GM20431 (cell line): ENCODE data around the gene POU2AF3.
"Not testable (repeated sequence)": the region's sequence is repeated elsewhere in the genome, so short reads cannot be mapped to it uniquely, and the experiment has no call there.

Experiments
- in situ Hi-C: fragments of 300-500 bp; cut with MseI, MboI; formaldehyde crosslinking; loops from one replicate; pipeline ENCODE4 v1.15.0; 2020; ENCODE audit warnings: low sequenced_read_pairs; ENCODE audit not compliant: unreplicated experiment

The POU2AF3 gene

GRCh38 chr11:111298413-111299100 is at the start of gene POU2AF3:
Gene POU2AF3 (plus strand): TSS chr11:111298546. CDS start chr11:111298582, 36 bp downstream.
- in situ Hi-C loops: no loop called here

- in situ Hi-C loops: no loop called here
These were observed 47.4 kb upstream of the POU2AF3 start for GRCh38 chr11:111250936-111251335.

GRCh38 chr11:111253131-111253530 is 45.2 kb upstream of the POU2AF3 start:
- in situ Hi-C loops: no loop called here

GRCh38 chr11:111253630-111254029 is 44.7 kb upstream of the POU2AF3 start:
- in situ Hi-C loops: no loop called here

GRCh38 chr11:111258046-111258445 is 40.3 kb upstream of the POU2AF3 start:
- in situ Hi-C loops: no loop called here

- in situ Hi-C loops: no loop called here
These were observed 38.5 kb upstream of the POU2AF3 start for GRCh38 chr11:111259896-111260295.

GRCh38 chr11:111260811-111261210 is 37.5 kb upstream of the POU2AF3 start:
- in situ Hi-C loops: no loop called here

- in situ Hi-C loops: no loop called here
These were observed 33.7 kb upstream of the POU2AF3 start for GRCh38 chr11:111264646-111265045.

- in situ Hi-C loops: no loop called here
These were observed 32.9 kb upstream of the POU2AF3 start for GRCh38 chr11:111265421-111265820.

- in situ Hi-C loops: not testable (repeated sequence)
These were observed 30.0 kb upstream of the POU2AF3 start for GRCh38 chr11:111268303-111268702.

GRCh38 chr11:111269146-111269868 is 29.0 kb upstream of the POU2AF3 start:
- in situ Hi-C loops: no loop called here

- in situ Hi-C loops: no loop called here
These were observed 25.9 kb upstream of the POU2AF3 start for GRCh38 chr11:111272420-111272819.

GRCh38 chr11:111282562-111283075 is 15.7 kb upstream of the POU2AF3 start:
- in situ Hi-C loops: loop anchor here (10.0 kb wide), 1 partner anchor 172 kb away; no protein-coding TSS in a partner anchor

- in situ Hi-C loops: loop anchor here (10.0 kb wide), 1 partner anchor 171 kb away; no protein-coding TSS in a partner anchor
These were observed 14.3 kb upstream of the POU2AF3 start for GRCh38 chr11:111283945-111284481.

GRCh38 chr11:111285189-111286091 is 12.9 kb upstream of the POU2AF3 start:
- in situ Hi-C loops: loop anchor here (10.0 kb wide), 1 partner anchor 169 kb away; no protein-coding TSS in a partner anchor

- in situ Hi-C loops: no loop called here
These were observed 6.6 kb upstream of the POU2AF3 start for GRCh38 chr11:111291764-111292163.

- in situ Hi-C loops: not testable (repeated sequence)
These were observed 5.9 kb upstream of the POU2AF3 start for GRCh38 chr11:111292408-111292807.

GRCh38 chr11:111296196-111296595 is 2.1 kb upstream of the POU2AF3 start:
- in situ Hi-C loops: no loop called here

GRCh38 chr11:111297696-111298095 is 650 bp upstream of the POU2AF3 start:
- in situ Hi-C loops: no loop called here
